Ectodermal cell (in vitro differentiated cells): ENCODE measurements around the gene RNF213.

Source experiments
- H3K27ac ChIP-seq: 2 replicates; pipeline ENCODE4 v1.7.0; 2013; ENCODE audit warnings: mild to moderate bottlenecking, low read depth, low read length; ENCODE audit not compliant: insufficient read depth, poor library complexity, severe bottlenecking
- H3K27me3 ChIP-seq: 2 replicates; pipeline ENCODE4 v1.7.0; 2013; ENCODE audit warnings: mild to moderate bottlenecking, low read length; ENCODE audit not compliant: insufficient read depth, control insufficient read depth, poor library complexity, severe bottlenecking
- H3K36me3 ChIP-seq: one replicate; pipeline ENCODE4 v1.7.0; 2013; ENCODE audit warnings: low read length; ENCODE audit not compliant: control insufficient read depth, insufficient read depth
- H3K4me1 ChIP-seq: one replicate; pipeline ENCODE4 v1.7.0; 2013; ENCODE audit warnings: low read length; ENCODE audit not compliant: control insufficient read depth, insufficient read depth
- H3K4me3 ChIP-seq: 2 replicates; pipeline ENCODE4 v1.7.0; 2013; ENCODE audit warnings: low read depth, low read length, control low read depth; ENCODE audit not compliant: insufficient read depth
- H3K9me3 ChIP-seq: 2 replicates; pipeline ENCODE4 v1.7.0; 2013; ENCODE audit warnings: mild to moderate bottlenecking, low read length, moderate library complexity; ENCODE audit not compliant: control insufficient read depth
- WGBS, 2 experiments: methylation state at CpG; one replicate each; pipeline ENCODE4 v1.1.7; 2013; ENCODE audit warnings: missing lambda C conversion rate in 2 of 2; 5-methylcytosine and 5-hydroxymethylcytosine counted together

The RNF213 gene

DNA sequence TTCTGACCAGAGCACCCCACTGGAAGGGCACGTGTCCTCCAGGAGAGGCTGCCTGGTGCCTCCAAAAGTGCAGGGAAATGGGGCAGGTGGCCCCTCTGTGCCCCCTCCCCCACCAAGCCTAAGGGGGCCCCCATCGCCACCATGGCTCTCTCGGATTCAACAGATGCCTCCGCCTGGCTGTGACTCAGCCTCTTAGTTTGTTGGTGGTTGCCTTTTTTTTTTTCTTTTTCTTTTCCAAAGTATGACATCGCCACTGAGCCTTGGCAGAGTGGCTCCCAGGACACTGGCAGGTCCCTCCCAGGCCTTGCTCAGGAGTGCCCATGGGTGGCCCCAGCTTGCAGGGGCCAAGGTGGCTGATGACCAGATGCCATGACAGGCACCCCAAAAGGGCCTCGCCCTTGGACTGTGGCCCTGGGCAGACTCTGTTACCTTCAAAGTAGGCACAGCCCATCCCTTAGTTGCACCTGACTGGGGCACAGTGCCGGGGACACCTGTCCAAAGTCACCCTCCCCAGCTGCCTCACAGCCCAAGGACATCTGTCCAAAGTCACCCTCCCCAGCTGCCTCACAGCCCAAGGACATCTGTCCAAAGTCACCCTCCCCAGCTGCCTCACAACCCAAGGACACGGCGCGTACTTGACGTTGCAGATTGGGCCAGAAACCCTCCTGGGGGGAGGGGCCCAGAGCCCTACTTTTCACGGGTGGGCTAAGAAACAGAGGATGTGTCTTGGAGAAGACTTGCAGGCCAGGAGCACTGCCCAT, 186.2 kb downstream of the RNF213 start:
- H3K9me3 ChIP-seq = no peaks in the 10 kb centered on the region
- H3K4me1 ChIP-seq = peaks cover 5% of the 10 kb centered on the region
- H3K27me3 ChIP-seq = peaks cover 15% of the 10 kb centered on the region
- H3K36me3 ChIP-seq = no peaks in the 10 kb centered on the region
- no peak overlapping the region for H3K27ac ChIP-seq
- 79% methylated on average over 12 of the region's 12 CpGs for WGBS, 2 experiments
- H3K4me3 ChIP-seq = no peak overlapping the region

DNA sequence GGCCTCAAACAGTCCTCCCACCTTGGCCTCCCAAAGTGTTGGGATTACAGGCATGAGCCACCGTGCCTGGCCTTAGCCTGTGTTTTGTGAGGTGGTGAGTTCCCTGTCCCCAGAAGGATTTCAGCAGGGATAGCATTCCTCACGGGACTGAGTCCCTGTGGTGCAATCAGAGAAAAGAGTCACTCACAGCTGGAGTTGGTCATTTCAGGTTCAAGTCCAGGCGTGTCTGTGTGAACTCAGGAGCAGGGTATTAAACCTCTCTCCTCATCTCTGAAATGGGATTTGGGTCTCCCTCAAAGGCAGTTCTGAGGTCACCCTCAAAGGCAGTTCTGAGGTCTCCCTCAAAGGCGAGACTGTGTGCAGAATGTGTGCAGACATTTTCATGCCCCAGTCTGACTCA, 187.1 kb downstream of the RNF213 start:
- no peak overlapping the region for H3K4me3 ChIP-seq
- H3K27me3 ChIP-seq = peaks cover 13% of the 10 kb centered on the region
- WGBS, 2 experiments = 85 to 89% methylated on average over 4 of the region's 4 CpGs
- no peak overlapping the region for H3K27ac ChIP-seq
- no peaks in the 10 kb centered on the region for H3K36me3 ChIP-seq
- peaks cover 5% of the 10 kb centered on the region for H3K4me1 ChIP-seq
- H3K9me3 ChIP-seq = no peaks in the 10 kb centered on the region
